Measurements from ENCODE around the gene MAPRE3. TPM values are rescaled to one million over a fixed set of nuclear protein-coding genes. Genes with fewer than 3 reads are reported as not detected.

Gene MAPRE3
- total and polyA plus RNA-seq, 9 of the 15 experiments (the other 6 are each of a cell fraction or from before 2014, with no cell fraction given), result 0.70 to 43.2 (median 12.6) TPM

GRCh38 chr2:27050996-27051901 is 80.8 kb downstream of the MAPRE3 start, which contains the start of gene AGBL5 (continued):
- TF ChIP-seq, protein P1, sequence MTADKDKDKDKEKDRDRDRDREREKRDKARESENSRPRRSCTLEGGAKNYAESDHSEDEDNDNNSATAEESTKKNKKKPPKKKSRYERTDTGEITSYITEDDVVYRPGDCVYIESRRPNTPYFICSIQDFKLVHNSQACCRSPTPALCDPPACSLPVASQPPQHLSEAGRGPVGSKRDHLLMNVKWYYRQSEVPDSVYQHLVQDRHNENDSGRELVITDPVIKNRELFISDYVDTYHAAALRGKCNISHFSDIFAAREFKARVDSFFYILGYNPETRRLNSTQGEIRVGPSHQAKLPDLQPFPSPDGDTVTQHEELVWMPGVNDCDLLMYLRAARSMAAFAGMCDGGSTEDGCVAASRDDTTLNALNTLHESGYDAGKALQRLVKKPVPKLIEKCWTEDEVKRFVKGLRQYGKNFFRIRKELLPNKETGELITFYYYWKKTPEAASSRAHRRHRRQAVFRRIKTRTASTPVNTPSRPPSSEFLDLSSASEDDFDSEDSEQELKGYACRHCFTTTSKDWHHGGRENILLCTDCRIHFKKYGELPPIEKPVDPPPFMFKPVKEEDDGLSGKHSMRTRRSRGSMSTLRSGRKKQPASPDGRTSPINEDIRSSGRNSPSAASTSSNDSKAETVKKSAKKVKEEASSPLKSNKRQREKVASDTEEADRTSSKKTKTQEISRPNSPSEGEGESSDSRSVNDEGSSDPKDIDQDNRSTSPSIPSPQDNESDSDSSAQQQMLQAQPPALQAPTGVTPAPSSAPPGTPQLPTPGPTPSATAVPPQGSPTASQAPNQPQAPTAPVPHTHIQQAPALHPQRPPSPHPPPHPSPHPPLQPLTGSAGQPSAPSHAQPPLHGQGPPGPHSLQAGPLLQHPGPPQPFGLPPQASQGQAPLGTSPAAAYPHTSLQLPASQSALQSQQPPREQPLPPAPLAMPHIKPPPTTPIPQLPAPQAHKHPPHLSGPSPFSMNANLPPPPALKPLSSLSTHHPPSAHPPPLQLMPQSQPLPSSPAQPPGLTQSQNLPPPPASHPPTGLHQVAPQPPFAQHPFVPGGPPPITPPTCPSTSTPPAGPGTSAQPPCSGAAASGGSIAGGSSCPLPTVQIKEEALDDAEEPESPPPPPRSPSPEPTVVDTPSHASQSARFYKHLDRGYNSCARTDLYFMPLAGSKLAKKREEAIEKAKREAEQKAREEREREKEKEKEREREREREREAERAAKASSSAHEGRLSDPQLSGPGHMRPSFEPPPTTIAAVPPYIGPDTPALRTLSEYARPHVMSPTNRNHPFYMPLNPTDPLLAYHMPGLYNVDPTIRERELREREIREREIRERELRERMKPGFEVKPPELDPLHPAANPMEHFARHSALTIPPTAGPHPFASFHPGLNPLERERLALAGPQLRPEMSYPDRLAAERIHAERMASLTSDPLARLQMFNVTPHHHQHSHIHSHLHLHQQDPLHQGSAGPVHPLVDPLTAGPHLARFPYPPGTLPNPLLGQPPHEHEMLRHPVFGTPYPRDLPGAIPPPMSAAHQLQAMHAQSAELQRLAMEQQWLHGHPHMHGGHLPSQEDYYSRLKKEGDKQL (CRISPR knock-in tag; IDR thresholded peaks at IDR 0.05; ENCODE audit: borderline replicate concordance), result no peak
- TF ChIP-seq ZNF408 (CRISPR knock-in tag; IDR thresholded peaks at IDR 0.05; ENCODE audit: low read depth), result no peak
- TF ChIP-seq ELF2 (CRISPR knock-in tag; IDR thresholded peaks at IDR 0.05), result 0 out of 2 replicates have a peak, but pooled peaks have one; percentile 50
- no peak for TF ChIP-seq PHF21A (IDR thresholded peaks at IDR 0.05; ENCODE audit: borderline replicate concordance, low read depth)
- TF ChIP-seq MTA1 (IDR thresholded peaks at IDR 0.05; ENCODE audit: borderline replicate concordance), result peak; percentile 70
- TF ChIP-seq HOXB6 (CRISPR knock-in tag; IDR thresholded peaks at IDR 0.05; ENCODE audit: borderline replicate concordance), result 0 out of 2 replicates have a peak, but pooled peaks have one; percentile 74
- 0 out of 2 replicates have a peak, but pooled peaks have one; percentile 19 for TF ChIP-seq OTX1 (CRISPR knock-in tag; IDR thresholded peaks at IDR 0.05)
- no peak for TF ChIP-seq ZNF146 (CRISPR knock-in tag; IDR thresholded peaks at IDR 0.05; ENCODE audit: unreplicated experiment)
- TF ChIP-seq WHSC1 (IDR thresholded peaks at IDR 0.05; ENCODE audit: low read length), result no peak
- peak; percentile 53; the same call in 1 of the 2 replicates for TF ChIP-seq ZNF263 (CRISPR knock-in tag; IDR thresholded peaks at IDR 0.05; ENCODE audit: borderline replicate concordance)
- TF ChIP-seq CREB1 (IDR thresholded peaks at IDR 0.05), result peak; percentile 18; the same call in 1 of the 2 replicates
- peak; percentile 66; the same call in 1 of the 2 replicates for TF ChIP-seq CREB1 (CRISPR knock-in tag; IDR thresholded peaks at IDR 0.05)
- TF ChIP-seq DMBX1 (CRISPR knock-in tag; IDR thresholded peaks at IDR 0.05; ENCODE audit: borderline replicate concordance), result peak; percentile 64; the same call in 1 of the 2 replicates
- no peak for TF ChIP-seq CBX8 (IDR thresholded peaks at IDR 0.05; ENCODE audit: borderline replicate concordance, extremely low read depth, low read depth, low read length, poor library complexity, severe bottlenecking)
- no peak; the same call in 1 of the 2 replicates for TF ChIP-seq ZNF589 (CRISPR knock-in tag; IDR thresholded peaks at IDR 0.05; ENCODE audit: low read depth)
- peak; percentile 60; the same call in 1 of the 2 replicates for TF ChIP-seq PHF8 (IDR thresholded peaks at IDR 0.05; ENCODE audit: borderline replicate concordance, low read length)
- 0 out of 2 replicates have a peak, but pooled peaks have one; percentile 24 for TF ChIP-seq STAG1 (CRISPR knock-in tag; IDR thresholded peaks at IDR 0.05; ENCODE audit: borderline replicate concordance)
- peak; percentile 38; the same call in 1 of the 2 replicates for TF ChIP-seq DIDO1 (tag; IDR thresholded peaks at IDR 0.05; ENCODE audit: low read depth)
- TF ChIP-seq NFIX (CRISPR knock-in tag; IDR thresholded peaks at IDR 0.05; ENCODE audit: low read depth), result no peak
- TF ChIP-seq ZBED1 (IDR thresholded peaks at IDR 0.05), result peak; percentile 30; the same call in 1 of the 2 replicates
- 0 out of 2 replicates have a peak, but pooled peaks have one; percentile 10 for TF ChIP-seq RFX7 (CRISPR knock-in tag; IDR thresholded peaks at IDR 0.05)
- peak; percentile 18; the same call in 1 of the 2 replicates for TF ChIP-seq MYNN (IDR thresholded peaks at IDR 0.05)
- TF ChIP-seq MYNN (CRISPR knock-in tag; IDR thresholded peaks at IDR 0.05), result no peak

Measured in K562 (cell line).